Measurements from ENCODE around the gene NKX1-2. TPM values are rescaled to one million over a fixed set of nuclear protein-coding genes. Genes with fewer than 3 reads are reported as not detected.

NKX1-2 gene
- polyA plus RNA-seq, 1 of the 3 experiments (the other 2 are of a cell fraction), result not detected

- WGBS (ENCODE audit: low lambda C conversion rate), result 95% methylated on average over 2 of the region's 2 CpGs
- peaks cover 39 to 69% of the 10 kb centered on the region in 2 experiments for H3K36me3 ChIP-seq (replicated peaks in 1 of 2; ENCODE audit: control insufficient read depth in 1 of 2, insufficient read depth in 2 of 2, low read length in 1 of 2)
These were observed 42.4 kb downstream of the NKX1-2 start for GRCh38 chr10:124407456-124407855.

GRCh38 chr10:124403548-124403947 lies 46.3 kb downstream of the NKX1-2 start:
- WGBS (ENCODE audit: low lambda C conversion rate), result 51% methylated on average over 8 of the region's 8 CpGs
- H3K36me3 ChIP-seq (replicated peaks in 1 of 2; ENCODE audit: control insufficient read depth in 1 of 2, insufficient read depth in 2 of 2, low read length in 1 of 2), result peaks cover 52 to 66% of the 10 kb centered on the region in 2 experiments
- TF ChIP-seq ELF1 (IDR thresholded peaks at IDR 0.05), result peak; percentile 49
- TF ChIP-seq RCOR1 (IDR thresholded peaks at IDR 0.05; ENCODE audit: low read length), result no peak; the same call in 1 of the 2 replicates
- TF ChIP-seq RAD21 (IDR thresholded peaks at IDR 0.05; ENCODE audit: low read length), result peak; percentile 70
- peak; percentile 72 for TF ChIP-seq CTCF (IDR thresholded peaks at IDR 0.05)
- TF ChIP-seq SMC3 (IDR thresholded peaks at IDR 0.05; ENCODE audit: low read depth, low read length), result peak; percentile 39; the same call in 1 of the 2 replicates

More at GRCh38 chr10:124407456-124407855, 42.4 kb downstream of the NKX1-2 start:
- TF ChIP-seq CTCF (IDR thresholded peaks at IDR 0.05) (no peak), FOXM1 (IDR thresholded peaks at IDR 0.05; ENCODE audit: low read depth) (no peak), SMC3 (IDR thresholded peaks at IDR 0.05; ENCODE audit: low read depth, low read length) (no peak), TAF1 (IDR thresholded peaks at IDR 0.05; ENCODE audit: borderline replicate concordance, low read depth, low read length) (no peak), YY1 (IDR thresholded peaks at IDR 0.05; ENCODE audit: low read depth) (no peak), MEF2A (IDR thresholded peaks at IDR 0.05; ENCODE audit: borderline replicate concordance, low read depth) (no peak), USF2 (IDR thresholded peaks at IDR 0.05; ENCODE audit: borderline replicate concordance, low read depth, low read length) (no peak), RCOR1 (IDR thresholded peaks at IDR 0.05; ENCODE audit: low read length) (no peak), MXI1 (IDR thresholded peaks at IDR 0.05; ENCODE audit: low read depth, low read length) (no peak), GATA2 (CRISPR knock-in tag; IDR thresholded peaks at IDR 0.05) (no peak), NRF1 (IDR thresholded peaks at IDR 0.05; ENCODE audit: low read depth, low read length) (no peak), RXRA (IDR thresholded peaks at IDR 0.05; ENCODE audit: borderline replicate concordance, low read depth) (no peak), FOSL2 (IDR thresholded peaks at IDR 0.05; ENCODE audit: borderline replicate concordance, low read depth) (no peak), FOXJ3 (CRISPR knock-in tag; IDR thresholded peaks at IDR 0.05) (no peak)
- DNase-seq, result no peak
- no peaks in the 10 kb centered on the region for H3K27me3 ChIP-seq (ENCODE audit: insufficient read depth)
- peaks cover 33% of the 10 kb centered on the region for H4K20me1 ChIP-seq (ENCODE audit: insufficient read depth)
- H3K79me2 ChIP-seq (ENCODE audit: insufficient read depth), result peaks cover 28% of the 10 kb centered on the region
- no peaks in the 10 kb centered on the region for H3K9me2 ChIP-seq
- no peak overlapping the region for H3K27ac ChIP-seq (ENCODE audit: low read depth in 2 of 2, low read length in 1 of 2)
- ChIA-PET POLR2A (no interaction called here), CTCF (interaction anchor here (1.0 to 1.5 kb wide), 2 partner anchors 19 to 412 kb away, joined by 5 to 7 read pairs; no protein-coding TSS in a partner anchor)
- no peak overlapping the region for H2AFZ ChIP-seq (ENCODE audit: low read depth)
- H3K4me1 ChIP-seq (ENCODE audit: control insufficient read depth in 1 of 2, insufficient read depth in 2 of 2, low read depth in 1 of 2, low read length in 1 of 2), result peaks cover 5 to 7% of the 10 kb centered on the region in 2 experiments; a peak in 2 of 4 replicates
- H3K9me3 ChIP-seq, result no peaks in the 10 kb centered on the region
- H3K9ac ChIP-seq, result no peak overlapping the region
- H3K4me3 ChIP-seq (ENCODE audit: low read depth in 2 of 2, low read length in 1 of 2), result no peak overlapping the region
- no peaks in the 10 kb centered on the region for H3F3A ChIP-seq (replicated peaks; ENCODE audit: insufficient read depth)
- H3K4me2 ChIP-seq, result no peak overlapping the region

More at GRCh38 chr10:124403548-124403947, 46.3 kb downstream of the NKX1-2 start:
- H3K9me3 ChIP-seq, result no peaks in the 10 kb centered on the region
- ChIA-PET CTCF (interaction anchor here (0.5 to 2.9 kb wide), 23 partner anchors 9 to 1358 kb away, joined by 3 to 53 read pairs (median 4); partner anchors contain the start of genes LHPP and OAT), POLR2A (interaction anchor here (1.2 kb wide), 1 partner anchor 15 kb away, joined by 3 read pairs; no protein-coding TSS in a partner anchor)
- H3K79me2 ChIP-seq (ENCODE audit: insufficient read depth), result no peaks in the 10 kb centered on the region
- H3K27me3 ChIP-seq (ENCODE audit: insufficient read depth), result no peaks in the 10 kb centered on the region
- H4K20me1 ChIP-seq (ENCODE audit: insufficient read depth), result no peaks in the 10 kb centered on the region
- H3K9ac ChIP-seq, result no peak overlapping the region
- H2AFZ ChIP-seq (ENCODE audit: low read depth), result no peak overlapping the region
- DNase-seq, result peak; percentile 72
- H3K4me3 ChIP-seq (ENCODE audit: low read depth in 2 of 2, low read length in 1 of 2), result no peak overlapping the region; a peak in 1 of 4 replicates
- H3F3A ChIP-seq (replicated peaks; ENCODE audit: insufficient read depth), result no peaks in the 10 kb centered on the region
- no peaks in the 10 kb centered on the region for H3K9me2 ChIP-seq
- no peak overlapping the region for H3K27ac ChIP-seq (ENCODE audit: low read depth in 2 of 2, low read length in 1 of 2)
- peaks cover 0 to 2% of the 10 kb centered on the region in 2 experiments; a peak in 1 of 4 replicates for H3K4me1 ChIP-seq (ENCODE audit: control insufficient read depth in 1 of 2, insufficient read depth in 2 of 2, low read depth in 1 of 2, low read length in 1 of 2)
- H3K4me2 ChIP-seq, result no peak overlapping the region

All from SK-N-SH (cell line).